SH-SY5Y (cell line): ENCODE measurements around the gene SPI1.

Source experiments
- GATA2 ChIP-seq: IDR thresholded peaks from 2 replicates; pipeline ENCODE4 v1.6.1; 2011; ENCODE audit warnings: mild to moderate bottlenecking, low read depth, low read length
- GATA3 ChIP-seq: IDR thresholded peaks from 2 replicates; pipeline ENCODE4 v1.6.1; 2011; ENCODE audit warnings: low read depth, mild to moderate bottlenecking, low read length, moderate library complexity

DNA sequence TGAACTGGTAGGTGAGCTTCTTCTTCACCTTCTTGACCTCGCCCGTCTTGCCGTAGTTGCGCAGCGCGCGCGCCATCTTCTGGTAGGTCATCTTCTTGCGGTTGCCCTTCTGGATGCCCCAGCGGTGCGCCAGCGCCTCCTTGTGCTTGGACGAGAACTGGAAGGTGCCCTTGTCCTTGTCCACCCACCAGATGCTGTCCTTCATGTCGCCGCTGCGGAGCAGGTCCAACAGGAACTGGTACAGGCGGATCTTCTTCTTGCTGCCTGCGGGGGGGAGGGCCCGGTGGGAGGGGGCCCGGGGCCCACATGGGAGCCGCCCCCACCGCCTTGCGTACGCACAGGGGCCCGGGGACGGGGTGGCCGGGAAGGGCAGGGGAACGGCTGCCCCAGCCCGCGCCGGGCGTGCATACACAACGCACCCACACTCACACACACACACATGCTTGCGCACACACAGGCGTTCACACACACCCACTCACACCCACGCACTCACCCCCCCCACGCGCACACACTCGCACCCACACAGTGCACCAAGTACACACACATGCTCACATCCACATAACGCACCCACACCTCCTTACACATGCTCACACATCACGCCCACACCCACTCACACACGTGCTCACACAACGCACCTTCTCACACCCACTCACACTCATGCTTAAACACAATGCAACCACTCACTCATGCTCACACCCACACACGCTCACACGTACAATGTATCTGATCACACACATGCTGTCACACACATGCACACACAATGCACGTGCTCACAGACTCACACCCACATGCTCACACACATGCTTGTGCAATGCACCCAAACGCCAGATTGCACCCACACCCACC, 22.8 kb downstream of the SPI1 start:
- TF ChIP-seq GATA2 (no peak), GATA3 (no peak)
